Activated T-helper 2 cell treated with anti-CD3 and anti-CD28 coated beads, Interferon-gamma antibody, Interleukin-2, Interleukin-4, amounts not matched to agents 10 μg/mL and 5 μg/mL and 100 μg/mL, durations not matched to agents 14 hours and 24 hours and 36 hours (primary cell): ENCODE results near the gene MCM5. TPM values are rescaled to one million over a fixed set of nuclear protein-coding genes. Genes with fewer than 3 reads are reported as not detected.
A peak's percentile ranks its signal among the peaks of the same experiment; 100 is the strongest.
"Not testable (repeated sequence)": the region's sequence is repeated elsewhere in the genome, so short reads cannot be mapped to it uniquely, and the experiment has no call there.

Experiments used
- DNase-seq: peaks from one replicate; pipeline ENCODE4 v3.0.0; 2021; ENCODE audit warnings: low spot score
- H3K27ac Mint-ChIP-seq: one replicate; pipeline ENCODE4 v1.8.0; 2021; ENCODE audit warnings: mixed read lengths
- H3K27me3 Mint-ChIP-seq: one replicate; pipeline ENCODE4 v1.8.0; 2021; ENCODE audit warnings: low read depth, mixed read lengths
- H3K36me3 Mint-ChIP-seq: one replicate; pipeline ENCODE4 v1.8.0; 2021; ENCODE audit warnings: low read depth, mixed read lengths
- H3K4me1 Mint-ChIP-seq: one replicate; pipeline ENCODE4 v1.8.0; 2021; ENCODE audit warnings: low read depth, mixed read lengths
- H3K4me3 Mint-ChIP-seq: one replicate; pipeline ENCODE4 v1.8.0; 2021; ENCODE audit warnings: low read depth, mild to moderate bottlenecking, moderate library complexity, mixed read lengths
- H3K9me3 Mint-ChIP-seq: one replicate; pipeline ENCODE4 v1.8.0; 2021; ENCODE audit warnings: mixed read lengths
- intact Hi-C: fragments of 100-400 bp; cut with micrococcal nuclease; formaldehyde crosslinking; loops from one replicate; pipeline ENCODE4 v1.15.1; 2023
- total RNA-seq: library from RNA; stranded (reverse); gene quantifications from 2 replicates; pipeline ENCODE4 v1.2.3, GENCODE V29; 2022

Gene MCM5
- total RNA-seq, 1 donor from 2014 or later, result 286 TPM

DNA sequence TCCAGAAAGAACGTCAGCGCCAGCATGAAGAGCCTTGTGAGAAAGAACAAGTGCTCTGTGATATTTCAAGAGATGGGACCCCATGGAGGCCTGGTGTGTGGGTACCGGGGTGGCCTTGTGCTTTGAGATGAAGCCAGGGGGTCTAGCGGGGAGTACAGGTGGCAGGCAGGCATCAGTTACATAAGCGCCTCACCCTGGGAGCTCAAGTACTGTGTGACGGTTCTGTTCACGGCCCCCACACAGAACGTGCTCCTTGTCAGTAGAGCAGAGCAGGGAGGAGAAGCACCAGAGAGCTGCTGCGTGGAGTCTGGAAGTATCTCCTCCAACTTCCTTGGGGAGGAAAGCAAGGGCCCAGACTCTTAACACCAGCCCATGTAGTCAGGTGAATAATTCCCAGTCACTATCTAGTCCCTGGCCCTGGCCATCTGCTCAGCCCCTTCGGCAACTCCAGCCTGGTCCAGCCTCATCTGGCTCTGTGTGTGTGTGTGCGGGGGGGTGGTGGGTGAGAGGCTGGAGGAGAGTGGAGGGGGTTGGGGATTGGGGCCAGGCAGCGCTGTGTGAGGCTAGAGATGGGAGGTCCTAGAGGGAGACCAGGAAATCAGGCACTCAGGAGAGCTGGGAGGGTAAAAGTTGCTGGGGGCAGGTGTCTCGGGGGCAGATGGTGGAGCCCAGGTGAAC, 32.4 kb downstream of the MCM5 start:
- intact Hi-C loops, result no loop called here
- Mint-ChIP-seq H3K4me1 (peaks cover 4% of the 10 kb centered on the region), H3K9me3 (peaks cover 5% of the 10 kb centered on the region), H3K27ac (no peak overlapping the region), H3K36me3 (peaks cover 71% of the 10 kb centered on the region), H3K4me3 (no peak overlapping the region), H3K27me3 (no peaks in the 10 kb centered on the region)
- no peak for DNase-seq

DNA sequence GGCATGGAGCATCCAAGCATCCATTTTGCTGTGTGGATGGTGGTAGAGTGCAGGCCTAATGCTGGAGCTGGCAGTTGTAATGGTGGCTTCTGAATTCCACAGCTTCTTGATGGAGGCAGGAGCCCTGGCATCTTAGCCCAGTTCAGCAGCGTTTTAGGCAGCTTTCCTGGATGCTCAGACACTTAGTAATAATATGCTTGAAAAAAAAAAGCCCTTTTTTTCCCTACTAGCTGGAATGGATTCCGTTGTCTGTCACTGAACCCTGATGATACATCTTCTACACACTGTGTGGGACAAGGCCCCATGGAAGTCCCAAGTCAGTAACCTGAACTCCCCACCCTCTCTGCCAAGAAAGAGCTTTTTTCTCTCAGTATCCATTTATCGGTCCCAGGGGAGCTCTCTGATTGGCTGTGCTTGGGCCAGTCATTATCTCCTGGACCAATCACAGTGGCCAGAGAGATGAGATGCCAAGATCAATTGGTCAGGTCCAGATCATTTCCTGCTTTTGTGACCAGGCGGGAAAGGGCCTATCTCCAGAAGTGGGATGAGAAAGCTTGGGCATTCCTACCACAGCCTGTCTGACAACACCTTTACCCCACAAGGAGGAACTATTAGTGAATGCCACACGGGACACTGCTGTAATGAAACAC, 34.2 kb downstream of the MCM5 start:
- Mint-ChIP-seq H3K36me3 (peaks cover 87% of the 10 kb centered on the region), H3K27me3 (no peaks in the 10 kb centered on the region), H3K27ac (no peak overlapping the region), H3K4me3 (no peak overlapping the region), H3K9me3 (peaks cover 5% of the 10 kb centered on the region), H3K4me1 (peaks cover 5% of the 10 kb centered on the region)
- intact Hi-C loops, result no loop called here
- no peak for DNase-seq

DNA sequence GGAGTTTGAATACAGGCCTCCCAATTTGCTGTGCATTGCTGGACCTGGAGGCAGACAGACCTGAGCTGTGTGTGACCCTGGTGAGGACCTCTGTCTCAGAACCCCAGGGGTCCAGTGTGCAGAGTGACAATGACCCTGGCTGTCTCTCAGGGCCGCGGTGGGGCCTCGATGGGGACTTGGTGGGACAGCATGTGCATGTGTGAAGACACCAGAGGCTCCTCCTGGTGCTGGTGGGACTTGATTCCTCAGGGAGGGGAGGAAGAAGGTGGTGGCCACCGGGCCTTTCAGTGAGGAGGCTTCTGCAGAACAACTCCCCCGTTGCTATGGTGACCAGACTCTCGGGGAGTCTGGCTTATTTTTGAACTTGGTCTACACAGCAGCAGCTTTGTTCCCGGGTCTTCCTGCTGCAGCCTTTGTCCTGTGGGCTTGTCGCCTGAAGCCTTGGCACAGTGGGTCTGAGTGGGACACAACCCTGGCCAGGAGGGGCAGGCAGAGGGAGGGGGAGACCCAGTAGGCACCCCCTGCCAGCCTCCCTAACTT, 35.3 kb downstream of the MCM5 start:
- Mint-ChIP-seq H3K27ac (peak overlapping the region; percentile 29), H3K9me3 (peaks cover 5% of the 10 kb centered on the region), H3K4me3 (no peak overlapping the region), H3K27me3 (no peaks in the 10 kb centered on the region), H3K36me3 (peaks cover 85% of the 10 kb centered on the region), H3K4me1 (peaks cover 5% of the 10 kb centered on the region)
- no peak for DNase-seq
- intact Hi-C loops, result no loop called here

DNA sequence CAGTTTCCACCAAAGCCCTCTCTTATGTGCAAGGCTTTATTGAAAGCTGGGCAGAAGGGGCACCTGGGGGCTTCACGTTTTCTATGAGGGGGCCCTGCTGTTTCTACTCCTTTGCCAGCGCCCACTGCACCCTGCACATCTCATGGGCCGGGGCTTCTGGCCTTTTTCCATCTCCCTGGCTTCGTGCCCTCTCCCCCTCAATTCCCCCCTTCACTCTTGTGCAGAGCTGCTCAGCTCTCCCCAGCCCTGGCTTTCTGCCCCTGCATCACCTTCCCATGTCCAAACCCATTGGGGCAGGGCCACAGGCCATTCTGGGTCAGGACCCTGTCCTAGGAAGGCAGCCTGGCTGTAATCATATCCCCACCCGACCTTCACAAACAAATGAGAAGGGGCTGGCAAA, 36.5 kb downstream of the MCM5 start:
- Mint-ChIP-seq H3K36me3 (peaks cover 76% of the 10 kb centered on the region), H3K27ac (no peak overlapping the region), H3K27me3 (no peaks in the 10 kb centered on the region), H3K9me3 (peaks cover 5% of the 10 kb centered on the region), H3K4me3 (no peak overlapping the region), H3K4me1 (peaks cover 5% of the 10 kb centered on the region)
- intact Hi-C loops, result no loop called here
- no peak for DNase-seq

DNA sequence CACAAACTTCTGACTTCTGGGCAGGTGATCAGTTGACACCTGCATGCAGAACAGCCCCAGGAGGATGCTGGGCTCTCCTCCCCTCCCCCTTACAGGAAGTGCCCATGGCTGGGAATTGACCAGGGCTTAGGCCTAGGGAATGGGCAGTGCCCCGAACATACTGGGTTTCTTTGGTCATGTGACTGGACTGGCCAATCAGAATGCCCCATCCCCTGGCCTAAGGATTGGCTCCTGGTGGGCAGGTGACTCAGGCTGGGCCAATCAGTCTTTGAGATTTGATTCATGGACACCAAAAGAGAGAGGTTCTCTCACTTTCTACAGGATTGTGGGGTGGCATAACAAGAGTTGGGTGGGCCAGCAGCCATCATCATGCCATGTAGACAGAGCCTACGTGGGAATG, 37.1 kb downstream of the MCM5 start:
- Mint-ChIP-seq H3K27me3 (no peaks in the 10 kb centered on the region), H3K36me3 (peaks cover 71% of the 10 kb centered on the region), H3K4me3 (no peak overlapping the region), H3K9me3 (peaks cover 2% of the 10 kb centered on the region), H3K27ac (peak overlapping the region; percentile 33), H3K4me1 (peaks cover 4% of the 10 kb centered on the region)
- DNase-seq, result no peak
- intact Hi-C loops, result no loop called here

DNA sequence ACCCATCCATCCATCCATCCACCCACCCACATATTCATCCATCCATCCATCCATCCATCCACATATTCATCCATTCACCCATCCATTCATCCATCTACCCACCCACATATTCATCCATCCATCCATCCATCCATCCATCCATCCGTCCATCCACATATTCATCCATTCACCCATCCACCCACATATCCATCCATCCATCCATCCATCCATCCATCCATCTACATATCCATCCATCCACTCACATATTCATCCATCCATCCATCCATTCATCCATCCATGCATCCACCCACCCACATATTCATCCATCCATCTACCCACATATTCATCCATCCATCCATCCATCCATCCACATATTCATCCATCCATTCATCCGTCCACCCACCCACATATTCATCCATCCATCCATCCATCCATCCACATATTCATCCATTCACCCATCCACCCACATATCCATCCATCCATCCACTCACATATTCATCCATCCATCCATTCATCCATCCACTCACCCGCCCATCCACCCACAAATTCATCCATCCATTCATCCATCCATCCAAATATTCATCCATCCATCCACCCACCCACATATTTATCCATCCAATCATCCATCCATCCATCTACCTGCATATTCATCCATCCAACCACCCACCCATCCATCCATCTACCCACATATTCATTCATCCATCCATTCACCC, 38.9 kb downstream of the MCM5 start:
- H3K27ac Mint-ChIP-seq, DNase-seq, H3K27me3 Mint-ChIP-seq, H3K9me3 Mint-ChIP-seq, H3K4me1 Mint-ChIP-seq, intact Hi-C loops, H3K4me3 Mint-ChIP-seq: not testable (repeated sequence)
- H3K36me3 Mint-ChIP-seq, result peaks cover 59% of the 10 kb centered on the region

DNA sequence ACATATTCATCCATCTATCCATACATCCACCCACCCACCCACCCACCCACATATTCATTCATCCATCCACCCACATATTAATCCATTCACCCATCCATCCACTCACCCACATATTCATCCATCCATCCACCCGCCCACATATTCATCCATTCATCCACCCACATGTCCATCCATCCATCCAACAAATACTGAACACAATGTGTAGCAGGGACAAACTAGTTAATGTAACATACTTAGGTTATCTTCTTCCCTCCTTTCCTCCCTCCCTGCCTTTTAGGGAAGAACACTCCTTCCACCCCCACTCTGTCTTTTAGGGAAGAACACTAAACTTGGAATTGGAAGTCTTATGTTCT, 39.4 kb downstream of the MCM5 start:
- Mint-ChIP-seq H3K36me3 (peaks cover 54% of the 10 kb centered on the region), H3K4me3 (no peak overlapping the region), H3K27me3 (no peaks in the 10 kb centered on the region), H3K9me3 (no peaks in the 10 kb centered on the region), H3K27ac (no peak overlapping the region), H3K4me1 (peaks cover 3% of the 10 kb centered on the region)
- intact Hi-C loops, result no loop called here
- DNase-seq, result no peak

DNA sequence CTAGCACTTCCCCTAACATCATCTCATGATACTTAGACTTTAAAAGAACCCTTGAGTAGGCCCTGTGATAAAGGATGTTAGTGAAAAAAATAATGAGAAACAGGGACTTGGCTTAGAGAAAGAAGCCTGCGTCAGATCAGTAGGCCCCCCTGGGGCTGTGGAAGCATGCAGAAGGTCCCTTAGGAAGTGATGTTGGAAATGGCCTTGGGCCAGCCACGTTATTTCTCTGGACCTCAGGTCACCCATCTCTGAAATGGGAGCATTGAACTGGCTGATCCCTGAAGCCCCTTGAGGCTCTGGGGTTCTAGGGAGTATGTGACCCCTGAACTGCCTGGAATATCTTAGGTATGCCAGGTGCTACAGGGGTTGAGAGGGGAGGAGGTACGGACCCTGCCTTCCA, 40.2 kb downstream of the MCM5 start:
- DNase-seq, result no peak
- Mint-ChIP-seq H3K27me3 (no peaks in the 10 kb centered on the region), H3K9me3 (no peaks in the 10 kb centered on the region), H3K36me3 (peaks cover 47% of the 10 kb centered on the region), H3K4me1 (peaks cover 3% of the 10 kb centered on the region), H3K27ac (no peak overlapping the region), H3K4me3 (no peak overlapping the region)
- intact Hi-C loops, result no loop called here

DNA sequence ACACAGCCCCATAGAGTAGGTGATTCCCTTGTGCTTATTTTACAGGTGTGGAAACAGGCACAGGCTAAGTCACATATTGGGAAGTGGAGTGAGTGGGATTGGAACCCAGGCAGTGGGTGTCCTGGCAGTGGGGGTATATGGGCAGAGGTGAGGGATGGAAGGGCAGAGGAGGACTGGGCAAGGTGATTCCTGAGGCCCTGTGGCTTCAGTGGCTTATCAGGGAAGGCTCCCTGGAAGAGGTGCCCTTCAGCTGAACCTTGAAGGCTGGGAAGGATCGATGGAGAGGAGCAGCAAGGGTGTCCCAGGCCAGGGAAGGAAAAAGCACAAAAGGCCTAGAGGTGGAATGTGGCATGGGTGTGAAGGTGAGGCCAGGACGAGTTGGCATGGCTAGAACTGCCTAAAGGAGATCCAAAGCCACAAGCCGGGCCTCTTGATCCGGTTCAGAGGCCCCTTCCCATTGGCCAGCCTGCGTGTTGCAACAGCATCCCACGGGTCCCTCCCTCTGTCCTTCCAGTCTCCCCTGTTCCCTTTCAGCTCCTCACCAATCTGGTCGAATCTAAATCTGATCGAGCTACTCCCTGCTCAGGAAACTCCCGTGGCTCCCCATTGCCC, 41.7 kb downstream of the MCM5 start:
- Mint-ChIP-seq H3K27me3 (no peaks in the 10 kb centered on the region), H3K4me1 (peaks cover 9% of the 10 kb centered on the region), H3K27ac (no peak overlapping the region), H3K4me3 (no peak overlapping the region), H3K36me3 (peaks cover 44% of the 10 kb centered on the region), H3K9me3 (no peaks in the 10 kb centered on the region)
- DNase-seq, result no peak
- intact Hi-C loops, result no loop called here

DNA sequence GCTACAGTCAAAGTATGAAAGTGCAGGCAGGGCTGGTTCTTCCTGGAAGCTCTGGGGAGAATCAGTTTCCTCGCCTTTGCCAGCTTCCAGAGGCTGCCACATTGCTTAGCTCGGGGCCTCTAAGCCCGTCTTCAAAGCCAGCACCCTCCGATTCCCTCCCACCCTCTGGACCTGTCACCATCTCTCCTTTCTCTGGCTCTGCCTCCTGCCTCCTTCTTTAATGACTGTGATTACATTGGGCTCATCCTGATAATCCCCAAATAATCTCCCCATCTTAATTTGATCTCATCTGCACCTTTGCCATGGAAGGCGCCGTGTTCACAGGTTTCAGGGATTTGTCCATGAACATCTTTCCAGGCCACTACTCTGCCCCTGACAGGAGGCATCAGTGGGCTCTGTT, 42.5 kb downstream of the MCM5 start:
- Mint-ChIP-seq H3K9me3 (no peaks in the 10 kb centered on the region), H3K4me1 (peaks cover 5% of the 10 kb centered on the region), H3K36me3 (peaks cover 40% of the 10 kb centered on the region), H3K4me3 (no peak overlapping the region), H3K27me3 (no peaks in the 10 kb centered on the region), H3K27ac (no peak overlapping the region)
- intact Hi-C loops, result no loop called here
- no peak for DNase-seq

DNA sequence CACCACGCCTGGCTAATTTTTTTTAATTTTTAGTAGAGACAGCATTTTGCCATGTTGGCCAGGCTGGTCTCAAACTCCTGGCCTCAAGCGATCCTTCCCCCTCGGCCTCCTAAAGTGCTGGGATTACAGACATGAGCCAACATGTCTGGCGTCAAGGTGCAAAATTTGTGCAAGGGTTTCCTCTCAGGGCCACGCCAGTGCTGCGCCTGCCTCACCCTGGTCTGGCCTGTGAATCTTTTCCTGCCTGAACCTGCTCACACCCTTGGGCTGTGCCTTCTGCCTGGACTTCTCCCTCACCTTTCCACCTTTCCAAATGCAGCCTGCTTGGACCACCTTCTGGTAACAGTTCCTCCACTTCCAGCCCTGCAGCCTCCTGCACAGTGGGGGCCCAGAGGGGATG, 43.4 kb downstream of the MCM5 start:
- Mint-ChIP-seq H3K27ac (no peak overlapping the region), H3K4me1 (peaks cover 10% of the 10 kb centered on the region), H3K36me3 (peaks cover 37% of the 10 kb centered on the region), H3K4me3 (no peak overlapping the region), H3K27me3 (no peaks in the 10 kb centered on the region), H3K9me3 (no peaks in the 10 kb centered on the region)
- no peak for DNase-seq
- intact Hi-C loops, result no loop called here

DNA sequence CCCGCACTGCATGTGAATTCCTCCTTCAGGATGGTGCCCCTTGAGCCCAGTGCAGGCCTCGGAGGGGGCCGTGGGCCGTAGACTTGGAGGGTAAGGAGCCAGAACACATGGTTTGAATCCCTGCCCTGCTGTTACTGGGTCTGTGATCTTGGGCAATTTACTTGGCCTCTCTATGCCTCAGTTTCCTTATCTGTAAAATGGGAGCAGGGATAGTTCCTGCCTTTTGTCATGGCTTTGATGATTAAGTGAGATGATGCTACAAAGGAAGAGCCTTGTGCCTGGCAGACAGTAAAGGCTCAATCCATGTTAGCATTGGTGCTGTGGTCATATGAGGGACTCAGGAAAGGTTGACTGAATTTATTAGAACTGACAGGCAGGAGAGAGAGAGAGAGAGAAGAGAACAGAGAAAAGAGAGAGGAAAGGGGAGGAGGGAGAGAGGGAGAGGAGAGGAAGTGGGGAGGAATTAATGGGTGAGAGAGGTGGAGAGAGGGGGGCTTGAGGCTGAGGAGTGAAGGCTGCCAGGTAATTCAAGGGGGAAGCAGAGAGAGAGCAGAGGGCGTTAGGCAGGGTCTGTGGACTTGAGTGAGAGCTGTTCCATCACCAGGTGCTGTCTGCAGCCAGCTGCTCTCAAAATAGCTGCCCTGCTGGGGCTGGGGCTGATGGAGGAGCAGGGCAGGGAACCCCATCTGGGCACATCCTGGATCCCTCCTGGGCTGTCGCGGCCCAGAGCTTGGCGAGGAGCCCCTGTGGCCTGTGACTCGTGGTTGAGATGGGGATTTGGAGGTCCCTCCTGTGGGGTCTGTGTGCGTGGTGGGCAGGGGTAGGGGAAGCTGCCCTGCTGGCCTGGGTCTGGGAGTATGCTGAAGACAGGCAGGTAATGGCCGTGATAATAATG, 44.1 kb downstream of the MCM5 start:
- intact Hi-C loops, result no loop called here
- Mint-ChIP-seq H3K27me3 (no peaks in the 10 kb centered on the region), H3K9me3 (no peaks in the 10 kb centered on the region), H3K4me3 (no peak overlapping the region), H3K36me3 (peaks cover 31% of the 10 kb centered on the region), H3K4me1 (peaks cover 10% of the 10 kb centered on the region), H3K27ac (peak overlapping the region; percentile 35)
- DNase-seq, result no peak
